ENCODE data around the gene FSTL4. TPM values are rescaled to one million over a fixed set of nuclear protein-coding genes. Genes with fewer than 3 reads are reported as not detected.

FSTL4 gene
- total RNA-seq, 4 donors from 2014 or later = 0.33 to 0.78 (median 0.34) TPM; not detected in 1

DNA sequence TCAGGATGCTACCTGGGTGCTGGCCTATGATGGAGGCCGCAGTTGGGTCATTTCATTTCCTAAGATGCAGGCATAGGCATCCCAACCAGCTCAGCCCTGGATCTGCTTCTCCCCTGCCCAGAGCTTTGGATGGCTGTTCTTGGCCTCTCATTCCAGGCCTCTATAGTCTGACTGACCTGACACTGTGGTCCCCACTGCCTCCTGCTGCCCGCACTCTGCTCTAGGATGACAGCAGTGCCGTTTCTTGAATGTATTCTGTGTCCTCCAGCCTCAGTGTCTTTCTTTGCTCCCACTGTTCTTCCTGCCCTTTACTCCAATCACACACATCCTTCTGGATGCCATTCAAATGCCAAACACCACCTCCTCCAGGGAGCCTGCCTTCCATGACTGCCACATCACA lies 324.8 kb downstream of the FSTL4 start:
- H3K27me3 ChIP-seq = no peaks in the 10 kb centered on the region
- WGBS = 82% methylated on average over 3 of the region's 3 CpGs
- DNase-seq (ENCODE audit: extremely low spot score) = no peak
- H3K27ac ChIP-seq (replicated peaks in 1 of 4) = no peak overlapping the region
- no peaks in the 10 kb centered on the region for H3K36me3 ChIP-seq
- TF ChIP-seq, protein P1, sequence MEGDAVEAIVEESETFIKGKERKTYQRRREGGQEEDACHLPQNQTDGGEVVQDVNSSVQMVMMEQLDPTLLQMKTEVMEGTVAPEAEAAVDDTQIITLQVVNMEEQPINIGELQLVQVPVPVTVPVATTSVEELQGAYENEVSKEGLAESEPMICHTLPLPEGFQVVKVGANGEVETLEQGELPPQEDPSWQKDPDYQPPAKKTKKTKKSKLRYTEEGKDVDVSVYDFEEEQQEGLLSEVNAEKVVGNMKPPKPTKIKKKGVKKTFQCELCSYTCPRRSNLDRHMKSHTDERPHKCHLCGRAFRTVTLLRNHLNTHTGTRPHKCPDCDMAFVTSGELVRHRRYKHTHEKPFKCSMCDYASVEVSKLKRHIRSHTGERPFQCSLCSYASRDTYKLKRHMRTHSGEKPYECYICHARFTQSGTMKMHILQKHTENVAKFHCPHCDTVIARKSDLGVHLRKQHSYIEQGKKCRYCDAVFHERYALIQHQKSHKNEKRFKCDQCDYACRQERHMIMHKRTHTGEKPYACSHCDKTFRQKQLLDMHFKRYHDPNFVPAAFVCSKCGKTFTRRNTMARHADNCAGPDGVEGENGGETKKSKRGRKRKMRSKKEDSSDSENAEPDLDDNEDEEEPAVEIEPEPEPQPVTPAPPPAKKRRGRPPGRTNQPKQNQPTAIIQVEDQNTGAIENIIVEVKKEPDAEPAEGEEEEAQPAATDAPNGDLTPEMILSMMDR (IDR thresholded peaks at IDR 0.05) = peak; percentile 20 to 24 (median 22)
- TF ChIP-seq POLR2AphosphoS5 (IDR thresholded peaks at IDR 0.05) = no peak
- intact Hi-C loops (cut with DNase I) = loop anchor here (10.0 kb wide), 1 partner anchor 173 kb away; no protein-coding TSS in a partner anchor
- peaks cover 0 to 15% (median 11%) of the 10 kb centered on the region in 4 donors for H3K4me1 ChIP-seq
- H3K4me3 ChIP-seq = no peak overlapping the region
- H3K9me3 ChIP-seq = no peaks in the 10 kb centered on the region

DNA sequence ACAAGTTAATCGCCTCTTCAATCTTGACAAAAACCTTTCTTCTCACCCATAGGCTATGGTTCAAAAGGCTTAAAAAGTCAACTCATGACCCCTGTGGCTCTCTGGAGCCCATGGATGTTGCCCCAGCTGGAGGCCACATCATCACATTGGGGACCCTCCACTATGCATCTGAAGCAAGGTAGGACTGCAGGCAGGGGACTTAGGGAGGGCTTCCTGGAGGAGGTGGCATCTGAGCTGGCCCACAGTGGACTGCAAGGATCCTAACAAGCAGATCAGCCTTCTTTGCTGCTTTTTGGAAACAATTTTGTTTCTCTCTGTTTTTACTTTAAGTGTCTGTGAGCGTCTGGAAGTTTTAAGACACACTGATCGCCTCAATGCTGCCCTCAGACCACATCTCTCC lies 325.9 kb downstream of the FSTL4 start:
- DNase-seq (ENCODE audit: extremely low spot score) = no peak
- 98% methylated on average over 3 of the region's 3 CpGs for WGBS
- Histone ChIP-seq H3K27me3 (no peaks in the 10 kb centered on the region), H3K27ac (replicated peaks in 1 of 4) (no peak overlapping the region), H3K9me3 (no peaks in the 10 kb centered on the region), H3K4me3 (no peak overlapping the region), H3K36me3 (no peaks in the 10 kb centered on the region), H3K4me1 (peaks cover 0 to 15% (median 11%) of the 10 kb centered on the region in 4 donors)
- intact Hi-C loops (cut with DNase I) = loop anchor here (10.0 kb wide), 1 partner anchor 172 kb away; no protein-coding TSS in a partner anchor
- TF ChIP-seq EP300 (IDR thresholded peaks at IDR 0.05) (no peak), POLR2AphosphoS5 (IDR thresholded peaks at IDR 0.05) (no peak), POLR2A (IDR thresholded peaks at IDR 0.05; ENCODE audit: low read depth) (no peak)
- TF ChIP-seq, protein P1 (IDR thresholded peaks at IDR 0.05) = no peak

DNA sequence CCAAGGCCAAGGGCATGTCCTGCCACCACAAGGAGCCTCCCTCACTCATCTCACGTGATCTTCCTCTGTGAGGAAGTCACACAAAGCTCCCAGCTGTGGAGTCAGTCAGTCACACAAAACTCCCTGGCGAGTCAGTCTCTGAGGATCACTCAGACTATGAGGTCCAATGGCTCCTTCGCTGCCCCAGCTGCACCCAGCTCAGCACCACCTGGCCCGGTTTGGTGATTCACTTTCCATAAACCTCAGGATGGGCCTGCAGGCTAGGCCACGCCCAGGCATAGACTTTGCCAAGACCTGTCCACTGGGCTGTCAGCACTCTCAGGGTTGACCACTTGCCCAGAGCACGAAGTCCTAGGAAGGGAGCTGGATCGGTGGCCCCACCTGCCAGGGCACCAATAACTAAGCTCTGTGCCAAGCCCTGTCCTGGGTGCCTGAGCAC lies 326.7 kb downstream of the FSTL4 start:
- intact Hi-C loops (cut with DNase I) = loop anchor here (10.0 kb wide), 1 partner anchor 171 kb away; no protein-coding TSS in a partner anchor
- DNase-seq (ENCODE audit: extremely low spot score) = no peak
- no peak overlapping the region for H3K27ac ChIP-seq (replicated peaks in 1 of 4)
- H3K9me3 ChIP-seq = no peaks in the 10 kb centered on the region
- WGBS = 47% methylated on average over 7 of the region's 7 CpGs
- H3K4me1 ChIP-seq = peaks cover 0 to 15% (median 11%) of the 10 kb centered on the region in 4 donors
- H3K36me3 ChIP-seq = no peaks in the 10 kb centered on the region
- no peak overlapping the region for H3K4me3 ChIP-seq
- TF ChIP-seq POLR2A (IDR thresholded peaks at IDR 0.05; ENCODE audit: low read depth) (no peak), POLR2AphosphoS5 (IDR thresholded peaks at IDR 0.05) (no peak), EP300 (IDR thresholded peaks at IDR 0.05) (no peak)
- TF ChIP-seq, protein P1 (IDR thresholded peaks at IDR 0.05) = no peak
- H3K27me3 ChIP-seq = no peaks in the 10 kb centered on the region

DNA sequence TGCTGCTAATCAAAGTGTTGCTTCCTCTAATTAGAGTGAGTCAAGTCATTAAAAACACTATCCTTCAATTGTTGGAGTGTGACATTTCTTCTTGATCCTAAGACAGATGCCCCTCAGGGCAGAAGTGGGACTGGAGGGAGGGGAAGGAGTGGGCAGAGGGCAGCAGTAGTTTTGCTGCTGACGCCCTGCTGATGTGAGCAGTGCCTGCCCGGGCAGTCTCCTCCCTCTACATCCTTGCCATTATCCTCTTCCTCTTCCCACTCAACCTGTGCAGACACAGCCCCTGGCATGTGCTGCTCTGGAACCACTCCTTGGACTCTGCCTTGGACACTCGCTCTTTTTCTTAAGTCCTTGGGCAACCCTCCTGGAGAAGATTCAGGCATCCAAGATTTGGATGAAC lies 328.0 kb downstream of the FSTL4 start:
- Histone ChIP-seq H3K9me3 (no peaks in the 10 kb centered on the region), H3K4me1 (peaks cover 0 to 8% (median 7%) of the 10 kb centered on the region in 4 donors), H3K27me3 (no peaks in the 10 kb centered on the region), H3K27ac (replicated peaks in 1 of 4) (no peak overlapping the region), H3K4me3 (no peak overlapping the region), H3K36me3 (no peaks in the 10 kb centered on the region)
- intact Hi-C loops (cut with DNase I) = loop anchor here (10.0 kb wide), 1 partner anchor 170 kb away; no protein-coding TSS in a partner anchor
- TF ChIP-seq POLR2A (IDR thresholded peaks at IDR 0.05; ENCODE audit: low read depth) (no peak), EP300 (IDR thresholded peaks at IDR 0.05) (no peak), POLR2AphosphoS5 (IDR thresholded peaks at IDR 0.05) (no peak)
- TF ChIP-seq, protein P1 (IDR thresholded peaks at IDR 0.05) = no peak
- no peak for DNase-seq (ENCODE audit: extremely low spot score)
- 81% methylated on average over 3 of the region's 3 CpGs for WGBS

DNA sequence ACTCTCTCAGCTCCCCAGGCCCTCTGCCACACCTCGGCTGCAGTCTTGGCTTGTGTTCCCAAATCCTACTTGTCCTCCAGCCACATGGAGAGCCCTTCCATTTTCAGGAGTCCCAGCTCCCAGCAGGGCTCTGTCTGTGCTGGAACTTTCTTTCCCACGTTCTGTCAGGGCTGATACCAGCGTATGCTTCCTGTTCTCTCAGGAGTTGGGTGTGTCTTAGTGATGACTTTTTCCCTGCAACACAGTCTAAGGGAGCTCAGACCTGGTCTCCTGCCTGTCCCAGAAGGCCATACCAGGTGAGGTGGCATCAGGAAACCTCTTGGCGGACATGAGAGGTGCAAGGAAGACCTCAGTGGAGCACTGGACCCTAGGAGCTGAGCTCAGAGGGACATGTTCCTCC lies 334.0 kb downstream of the FSTL4 start:
- H3K9me3 ChIP-seq = no peaks in the 10 kb centered on the region
- 79% methylated on average over 3 of the region's 4 CpGs for WGBS
- TF ChIP-seq POLR2AphosphoS5 (IDR thresholded peaks at IDR 0.05) = no peak
- no peak for TF ChIP-seq EP300 (IDR thresholded peaks at IDR 0.05)
- TF ChIP-seq, protein P1 (IDR thresholded peaks at IDR 0.05) = no peak
- no peak for TF ChIP-seq POLR2A (IDR thresholded peaks at IDR 0.05; ENCODE audit: low read depth)
- H3K27ac ChIP-seq (replicated peaks in 1 of 4) = no peak overlapping the region
- no peaks in the 10 kb centered on the region for H3K4me1 ChIP-seq
- H3K27me3 ChIP-seq = no peaks in the 10 kb centered on the region
- DNase-seq (ENCODE audit: extremely low spot score) = no peak
- no peak overlapping the region for H3K4me3 ChIP-seq
- H3K36me3 ChIP-seq = no peaks in the 10 kb centered on the region
- intact Hi-C loops (cut with DNase I) = no loop called here
